IPS-18c (cell line): ENCODE measurements around the gene WDR53.
A peak's percentile ranks its signal among the peaks of the same experiment; 100 is the strongest.
"Not testable (repeated sequence)": the region's sequence is repeated elsewhere in the genome, so short reads cannot be mapped to it uniquely, and the experiment has no call there.

Source experiments
- H3K4me3 ChIP-seq: 2 replicates; pipeline ENCODE4 v1.7.0; 2013; ENCODE audit warnings: low read depth, mild to moderate bottlenecking, low read length, moderate library complexity; ENCODE audit not compliant: insufficient read depth
- H3K9me3 ChIP-seq: one replicate; pipeline ENCODE4 v1.6.1; 2013; ENCODE audit warnings: mild to moderate bottlenecking, low read length, moderate library complexity; ENCODE audit not compliant: control insufficient read depth, insufficient read depth

WDR53 gene

DNA sequence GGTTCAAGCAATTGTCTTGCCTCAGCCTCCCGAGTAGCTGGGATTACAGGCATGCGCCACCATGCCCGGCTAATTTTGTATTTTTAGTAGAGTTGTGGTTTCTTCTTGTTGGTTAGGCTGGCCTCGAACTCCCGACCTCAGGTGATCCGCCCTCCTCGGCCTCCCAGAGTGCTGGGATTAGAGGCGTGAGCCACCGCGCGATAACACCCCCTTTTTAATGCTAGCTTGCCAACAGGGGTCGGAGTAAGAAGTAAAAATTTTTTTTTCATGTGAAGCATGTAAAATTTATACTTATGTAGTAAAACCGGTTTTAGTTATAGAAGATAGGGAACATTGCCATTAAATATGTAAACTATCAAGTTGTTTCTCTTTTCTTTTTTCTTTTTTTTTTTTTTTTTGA lies 2.0 kb upstream of the WDR53 start:
- not testable (repeated sequence) for H3K9me3 ChIP-seq, H3K4me3 ChIP-seq

DNA sequence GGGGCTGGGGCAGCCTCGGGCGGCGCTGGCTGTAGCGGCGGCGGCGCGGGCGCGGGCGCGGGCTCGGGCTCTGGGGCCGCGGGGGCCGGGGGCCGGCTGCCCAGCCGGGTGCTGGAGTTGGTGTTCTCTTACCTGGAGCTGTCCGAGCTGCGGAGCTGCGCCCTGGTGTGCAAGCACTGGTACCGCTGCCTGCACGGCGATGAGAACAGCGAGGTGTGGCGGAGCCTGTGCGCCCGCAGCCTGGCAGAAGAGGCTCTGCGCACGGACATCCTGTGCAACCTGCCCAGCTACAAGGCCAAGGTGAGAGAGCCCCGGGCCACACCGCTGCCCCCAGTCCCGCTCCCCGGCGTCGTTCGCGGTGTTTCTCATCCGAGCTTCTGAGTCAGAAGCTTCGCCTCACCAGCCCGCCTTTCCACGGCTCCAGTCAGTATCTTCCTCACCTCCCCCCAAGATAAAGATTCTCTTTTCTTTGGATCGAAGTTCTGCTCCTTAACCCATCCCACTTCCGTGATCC lies 706 bp upstream of the WDR53 start:
- Histone ChIP-seq H3K4me3 (peak overlapping the region; percentile 99), H3K9me3 (no peaks in the 10 kb centered on the region)

DNA sequence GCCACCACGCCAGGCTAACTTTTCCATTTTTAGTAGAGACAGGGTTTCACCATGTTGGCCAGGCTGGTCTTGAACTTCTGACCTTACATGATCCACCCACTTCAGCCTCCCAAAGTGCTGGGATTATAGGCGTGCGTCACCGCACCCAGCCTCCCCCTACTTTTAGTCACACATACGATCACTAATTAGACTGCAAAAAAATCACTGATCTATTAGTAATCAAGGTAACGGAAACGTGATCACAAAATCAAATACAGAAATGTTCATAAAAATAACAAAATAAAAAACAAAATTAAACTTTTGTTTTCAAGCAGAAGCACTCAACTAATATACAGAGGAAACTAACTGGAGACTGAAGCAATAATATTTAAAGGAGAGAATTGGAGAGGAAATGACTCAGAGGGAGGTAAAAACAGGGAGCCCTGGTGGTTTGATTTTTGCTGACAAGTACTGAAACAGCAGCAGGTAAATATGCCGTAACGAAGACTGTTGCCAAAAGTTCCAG lies 4.6 kb downstream of the WDR53 start:
- Histone ChIP-seq H3K9me3 (no peaks in the 10 kb centered on the region), H3K4me3 (no peak overlapping the region)

DNA sequence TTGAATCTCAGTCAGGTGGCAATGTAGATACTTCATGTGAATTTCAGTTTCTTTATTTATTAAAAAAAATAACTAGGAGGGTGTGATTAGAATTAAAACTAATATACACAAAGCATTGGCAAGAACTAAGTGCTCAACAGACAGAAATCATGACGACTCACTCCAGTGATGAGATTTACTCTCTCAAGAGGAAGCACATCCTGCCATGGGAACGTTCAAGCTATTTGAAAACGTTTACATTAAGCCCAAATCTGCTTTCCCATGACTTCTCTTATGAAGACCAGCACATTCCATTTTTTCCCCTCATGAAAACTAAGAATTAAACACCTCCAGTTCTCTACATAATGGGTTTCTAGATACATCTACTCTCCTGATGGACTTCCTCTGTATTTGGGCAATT lies 8.5 kb downstream of the WDR53 start:
- no peaks in the 10 kb centered on the region for H3K9me3 ChIP-seq
- H3K4me3 ChIP-seq, result no peak overlapping the region

DNA sequence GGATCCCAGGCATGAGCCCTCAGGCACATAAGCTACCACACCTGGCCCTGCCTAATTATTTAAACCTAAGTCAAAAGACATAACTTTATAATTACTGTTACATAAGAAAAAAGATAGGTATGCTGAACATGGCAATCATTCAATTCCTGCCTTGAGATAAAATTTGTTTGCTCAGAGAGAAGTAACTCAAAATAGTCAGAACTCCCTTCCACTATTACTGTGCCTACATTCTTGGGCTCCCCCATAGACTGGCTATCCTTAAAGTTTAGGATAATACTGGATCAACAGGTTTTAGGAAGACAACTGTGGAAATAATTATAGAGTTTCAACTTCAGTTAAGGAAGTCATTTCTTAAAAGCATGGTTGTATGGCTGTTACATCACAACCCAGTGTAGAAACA lies 9.9 kb downstream of the WDR53 start:
- H3K4me3 ChIP-seq, result no peak overlapping the region
- no peaks in the 10 kb centered on the region for H3K9me3 ChIP-seq

DNA sequence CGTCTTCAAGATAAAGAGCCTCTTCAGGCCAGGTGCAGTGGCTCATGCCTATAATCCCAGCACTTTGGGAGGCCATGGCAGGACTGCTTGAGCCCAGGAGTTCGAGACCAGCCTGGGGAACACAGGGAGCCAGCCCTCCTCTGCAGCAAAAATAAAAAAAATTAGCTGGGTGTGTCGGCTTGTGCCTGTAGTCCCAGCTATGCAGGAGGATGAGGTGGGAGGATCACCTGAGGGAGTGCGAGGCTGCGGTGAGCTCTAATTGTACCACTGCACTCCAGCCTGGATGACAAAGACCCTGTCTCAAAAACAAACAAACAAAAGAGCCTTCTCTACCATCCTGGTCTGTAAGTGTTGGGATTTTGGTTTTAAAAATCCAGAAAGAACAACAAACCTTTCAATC lies 11.1 kb downstream of the WDR53 start:
- no peaks in the 10 kb centered on the region for H3K9me3 ChIP-seq

DNA sequence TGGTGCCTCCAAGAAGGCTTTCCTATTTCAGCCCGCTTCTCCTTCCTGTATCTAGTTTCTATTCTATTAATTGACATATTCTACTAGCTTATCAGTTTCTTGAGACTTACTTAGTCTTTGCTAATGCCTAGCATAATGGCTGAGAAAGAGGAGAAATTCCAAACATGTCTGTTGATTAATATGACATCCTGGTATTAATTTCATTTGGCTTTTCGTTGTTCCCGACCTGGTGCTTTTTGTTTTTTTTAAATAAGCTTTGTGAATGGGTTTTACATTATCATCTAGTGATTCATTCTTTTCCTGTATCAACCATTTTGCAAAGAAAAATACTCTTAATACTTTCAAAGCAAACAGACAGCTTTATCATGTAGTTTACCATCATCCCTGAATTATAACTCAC lies 13.1 kb downstream of the WDR53 start:
- H3K9me3 ChIP-seq, result peaks cover 5% of the 10 kb centered on the region
- H3K4me3 ChIP-seq, result no peak overlapping the region

More for the DNA sequence above, 11.1 kb downstream of the WDR53 start:
- H3K4me3 ChIP-seq, result no peak overlapping the region

DNA sequence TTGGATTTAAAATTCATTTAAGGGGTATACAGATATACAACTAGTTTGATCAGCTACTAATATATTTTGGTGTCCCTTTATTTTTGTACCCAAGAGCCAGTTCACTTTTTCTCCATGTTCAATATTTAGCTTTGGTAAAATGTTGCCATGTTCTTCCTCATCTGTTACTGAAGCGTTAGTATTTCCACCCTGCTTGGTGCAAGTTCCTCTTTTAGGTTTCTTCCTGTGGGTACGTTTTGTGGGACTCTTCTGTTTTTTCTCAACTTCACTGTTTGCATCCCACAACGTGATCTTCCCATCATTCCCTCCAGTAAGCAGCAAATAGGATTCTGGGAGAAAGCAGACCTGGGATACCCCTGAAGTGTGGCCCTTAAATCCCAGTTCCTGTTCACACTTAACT lies 14.1 kb downstream of the WDR53 start:
- Histone ChIP-seq H3K4me3 (no peak overlapping the region), H3K9me3 (peaks cover 12% of the 10 kb centered on the region)

DNA sequence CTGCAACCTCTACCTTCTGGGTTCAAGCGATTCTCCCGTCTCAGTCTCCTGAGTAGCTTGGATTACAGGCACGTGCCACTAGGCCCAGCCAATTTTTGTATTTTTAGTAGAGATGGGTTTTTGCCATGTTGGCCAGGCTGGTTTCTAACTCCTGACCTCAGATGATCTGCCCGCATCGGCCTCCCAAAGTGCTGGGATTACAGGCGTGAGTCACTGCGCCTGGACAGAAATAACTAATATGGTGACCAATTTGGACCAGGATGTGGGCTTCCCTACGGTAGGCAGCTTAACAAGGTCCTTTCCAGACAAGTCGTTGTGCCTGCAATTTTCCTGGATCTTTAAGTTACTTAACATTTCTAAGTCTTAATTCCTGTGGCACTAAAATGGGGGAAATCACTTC lies 14.8 kb downstream of the WDR53 start:
- no peak overlapping the region for H3K4me3 ChIP-seq
- H3K9me3 ChIP-seq, result peaks cover 15% of the 10 kb centered on the region

DNA sequence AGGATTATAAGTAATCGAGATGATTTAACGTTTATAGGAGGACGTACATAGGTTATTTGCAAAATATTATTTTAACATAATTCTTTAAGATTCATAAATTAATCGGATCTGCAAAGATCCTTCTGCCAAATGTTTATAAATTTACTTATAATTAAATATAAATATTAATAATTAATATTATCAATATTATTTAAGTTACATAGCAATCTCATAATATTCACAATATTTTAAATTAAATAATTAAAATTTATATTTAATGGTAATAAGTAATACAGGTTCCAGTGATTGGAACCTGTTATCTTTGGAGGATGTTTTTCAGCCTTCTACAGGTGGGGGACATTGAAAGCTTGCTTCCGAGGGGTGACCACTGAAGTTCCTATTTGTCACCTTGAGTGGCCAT lies 16.1 kb downstream of the WDR53 start:
- Histone ChIP-seq H3K4me3 (no peak overlapping the region), H3K9me3 (peaks cover 15% of the 10 kb centered on the region)

DNA sequence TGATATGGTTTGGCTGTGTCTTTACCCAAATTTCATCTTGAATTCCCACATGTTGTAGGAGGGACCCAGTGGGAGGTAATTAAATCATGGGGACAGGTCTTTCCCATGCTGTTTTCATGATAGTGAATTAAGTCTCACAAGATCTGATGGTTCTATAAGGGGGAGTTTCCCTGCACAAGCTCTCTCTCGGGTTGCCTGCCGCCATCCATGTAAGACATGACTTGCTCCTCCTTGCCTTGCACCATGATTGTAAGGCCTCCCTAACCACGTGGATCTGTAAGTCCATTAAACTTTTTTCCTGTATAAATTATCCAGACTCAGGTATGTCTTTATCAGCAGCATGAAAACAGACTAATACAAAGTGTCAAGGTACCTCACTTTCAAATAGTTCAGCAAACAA lies 18.2 kb downstream of the WDR53 start:
- not testable (repeated sequence) for H3K4me3 ChIP-seq
- H3K9me3 ChIP-seq, result peaks cover 15% of the 10 kb centered on the region

DNA sequence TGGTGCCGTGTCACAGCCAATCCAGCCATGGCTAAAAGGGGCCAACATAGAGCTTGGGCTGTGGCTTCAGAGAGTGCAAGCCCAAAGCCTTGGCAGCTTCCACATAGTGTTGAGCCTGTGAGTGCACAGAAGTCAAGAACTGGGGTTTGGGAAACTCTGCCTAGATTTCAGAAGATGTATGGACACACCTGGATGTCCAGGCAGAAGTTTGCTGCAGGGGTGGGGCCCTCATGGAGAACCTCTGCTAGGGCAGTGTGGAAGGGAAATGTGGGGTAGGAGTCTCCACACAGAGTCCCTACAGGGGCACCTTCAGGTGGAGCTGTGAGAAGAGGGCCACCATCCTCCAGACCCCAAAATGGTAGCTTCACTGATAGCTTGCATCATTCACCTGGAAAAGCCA lies 19.0 kb downstream of the WDR53 start:
- not testable (repeated sequence) for H3K4me3 ChIP-seq
- H3K9me3 ChIP-seq, result peaks cover 15% of the 10 kb centered on the region

DNA sequence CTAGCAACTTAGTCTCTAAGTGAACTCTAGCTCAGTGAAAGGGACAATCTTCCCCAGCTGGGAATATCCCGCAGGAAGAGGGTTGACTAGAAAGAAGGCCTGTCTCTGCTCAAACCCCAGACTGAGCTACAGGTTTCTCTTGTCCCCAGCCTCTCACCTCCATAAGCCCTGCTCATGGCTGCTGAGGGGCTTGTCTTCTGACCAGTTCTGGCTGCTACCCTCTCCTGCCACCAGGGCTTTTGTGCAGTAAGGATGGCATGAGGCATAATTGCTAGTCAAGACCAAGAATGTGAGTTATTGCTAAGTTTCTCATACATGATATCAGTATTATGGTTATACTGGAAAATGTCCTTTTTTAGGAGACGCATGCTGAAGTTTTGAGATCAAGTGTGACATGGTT lies 21.3 kb downstream of the WDR53 start:
- no peak overlapping the region for H3K4me3 ChIP-seq
- peaks cover 15% of the 10 kb centered on the region for H3K9me3 ChIP-seq

DNA sequence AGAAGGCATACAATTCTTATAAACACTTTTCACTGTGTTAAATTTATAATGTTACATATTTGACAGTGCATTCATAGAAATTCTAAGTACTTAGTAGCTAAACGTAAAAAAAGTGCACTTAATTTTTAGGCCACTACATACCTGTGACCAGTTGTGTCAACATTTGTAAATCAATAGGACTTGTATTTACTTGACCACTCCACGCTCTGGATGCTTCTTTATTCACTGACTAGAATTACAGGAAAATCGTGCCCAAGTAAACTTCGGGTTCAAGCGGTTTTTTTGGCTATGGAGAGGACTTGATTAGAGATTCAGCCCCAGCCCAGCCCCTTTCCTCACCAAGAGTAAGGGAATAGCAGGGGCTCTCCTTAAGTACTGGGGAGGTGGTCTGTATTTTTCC lies 21.8 kb downstream of the WDR53 start:
- Histone ChIP-seq H3K4me3 (no peak overlapping the region), H3K9me3 (peaks cover 13% of the 10 kb centered on the region)

DNA sequence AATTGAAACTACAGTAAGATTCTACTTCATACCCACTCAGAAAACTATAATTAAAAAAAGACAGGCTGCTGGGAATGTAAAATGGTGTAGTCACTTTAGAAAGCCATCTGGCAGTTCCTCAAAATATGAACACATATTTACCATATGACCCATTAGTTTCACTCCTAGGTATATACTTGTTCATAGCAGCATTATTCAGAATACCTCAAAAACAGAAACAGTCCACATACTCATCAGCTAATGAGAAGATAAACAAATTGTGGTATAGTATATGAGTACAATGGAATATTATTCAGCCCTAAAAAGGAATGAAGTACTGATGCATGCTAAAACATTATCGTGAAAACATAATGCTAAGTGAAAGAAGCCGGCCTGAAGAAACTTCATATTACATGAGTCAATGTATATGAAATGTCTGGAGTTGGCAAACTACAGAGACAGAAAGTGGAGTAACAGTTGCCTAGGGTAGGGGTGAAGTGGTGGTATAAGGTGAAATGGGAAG lies 23.8 kb downstream of the WDR53 start:
- no peak overlapping the region for H3K4me3 ChIP-seq
- peaks cover 4% of the 10 kb centered on the region for H3K9me3 ChIP-seq

DNA sequence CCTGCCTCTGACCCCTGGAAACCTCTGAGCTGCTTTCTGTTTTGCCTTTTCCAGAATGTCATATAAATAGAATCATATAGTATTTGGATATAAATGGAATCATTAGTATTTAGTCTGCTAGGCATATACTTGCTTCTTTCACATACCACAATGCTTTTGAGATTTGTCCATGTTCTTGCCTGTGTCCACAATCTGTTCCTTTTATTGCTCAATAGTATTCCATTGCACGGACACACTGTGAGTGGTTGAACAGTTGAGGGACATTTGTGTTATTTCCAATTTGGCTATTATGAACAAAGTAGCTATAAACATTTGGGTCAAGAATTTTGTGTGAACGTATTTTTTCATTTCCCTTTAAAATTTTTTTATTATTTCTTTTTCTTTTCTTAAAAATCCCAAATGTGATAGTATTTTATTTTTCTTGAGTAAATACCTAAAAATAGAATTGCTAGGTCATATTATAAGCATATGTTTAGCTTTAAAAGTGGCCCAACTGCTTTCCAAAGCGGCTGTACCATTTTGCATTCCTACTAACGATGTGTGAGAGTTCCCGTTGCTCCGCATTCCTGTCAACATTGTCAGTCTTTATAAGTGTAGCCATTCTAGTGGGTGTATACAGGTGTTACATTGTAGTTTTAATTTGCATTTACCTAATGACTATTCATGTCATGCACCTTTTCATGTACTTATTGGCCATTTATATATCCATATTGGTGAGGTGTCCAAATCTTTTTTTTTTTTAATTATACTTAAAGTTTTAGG lies 26.5 kb downstream of the WDR53 start:
- no peak overlapping the region for H3K4me3 ChIP-seq
- H3K9me3 ChIP-seq, result no peaks in the 10 kb centered on the region

DNA sequence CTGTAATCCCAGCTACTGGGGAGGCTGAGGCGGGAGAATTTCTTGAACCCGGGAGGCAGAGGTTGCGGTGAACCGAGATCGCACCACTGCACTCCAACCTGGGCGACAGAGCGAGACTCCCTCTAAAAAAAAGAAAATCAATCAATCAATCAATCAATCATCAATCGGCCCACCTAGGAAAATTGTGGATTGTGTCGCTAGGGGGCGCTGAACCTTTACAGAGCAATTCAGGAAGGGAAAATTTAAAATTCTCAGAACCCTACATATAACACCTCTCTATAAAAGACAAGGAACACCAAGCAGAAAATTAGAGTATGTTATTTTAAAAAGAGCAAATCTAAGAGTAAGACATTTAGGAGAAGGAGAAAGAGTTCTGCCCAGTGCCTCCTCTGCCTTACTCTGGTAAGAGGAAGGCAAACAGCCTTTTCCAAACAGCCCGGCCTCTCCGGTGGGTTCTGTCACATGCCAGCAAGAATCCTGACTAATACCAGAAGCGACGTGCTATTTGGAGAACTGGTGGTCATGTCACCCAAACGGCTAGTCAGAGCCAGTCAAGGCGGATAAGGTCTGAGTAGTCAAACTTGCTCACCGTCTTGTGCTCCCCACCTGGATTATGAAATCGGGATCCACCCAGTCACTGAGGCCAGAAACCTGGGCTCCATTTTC lies 30.9 kb downstream of the WDR53 start:
- no peaks in the 10 kb centered on the region for H3K9me3 ChIP-seq

DNA sequence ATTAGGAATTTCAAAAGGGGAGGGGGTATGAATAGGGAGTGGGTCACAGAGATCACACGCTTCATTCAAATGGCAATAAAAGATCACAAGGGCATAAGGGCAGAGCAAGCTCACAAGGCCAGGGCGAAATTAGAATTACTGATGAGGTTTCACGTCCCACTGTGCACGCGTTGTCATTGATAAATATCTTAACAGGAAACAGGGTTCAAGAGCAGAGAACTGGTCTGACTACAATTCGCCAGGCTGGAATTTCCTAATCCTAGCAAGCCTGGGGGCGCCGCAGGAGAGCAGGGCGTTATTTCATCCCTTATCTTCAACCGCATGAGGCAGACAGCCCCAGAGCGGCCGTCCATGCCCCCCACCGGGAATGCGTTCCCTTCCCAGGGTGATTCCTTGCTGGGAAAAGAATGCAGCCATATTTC lies 35.1 kb downstream of the WDR53 start:
- Histone ChIP-seq H3K9me3 (no peaks in the 10 kb centered on the region), H3K4me3 (no peak overlapping the region)

More for the DNA sequence above, 30.9 kb downstream of the WDR53 start:
- H3K4me3 ChIP-seq, result no peak overlapping the region
